ENCODE measurements around the gene JMJD4. TPM values are rescaled to one million over a fixed set of nuclear protein-coding genes. Genes with fewer than 3 reads are reported as not detected.

Gene JMJD4
- total and polyA plus RNA-seq, 2 of the 8 experiments (the other 6 are each of a cell fraction or from before 2014, with no cell fraction given), result 13.2 to 23.3 TPM

GRCh38 chr1:227764019-227764391 lies 28.9 kb upstream of the JMJD4 start:
- no peak overlapping the region for H2BK12ac ChIP-seq (ENCODE audit: low read depth, low read length)
- no peak overlapping the region for H2AK5ac ChIP-seq (ENCODE audit: low read depth, low read length)
- FAIRE-seq (no peak), DNase-seq (ENCODE audit: low read depth in 1 of 2, low spot score in 2 of 2) (peak in 1 of 2 experiments; percentile 58)
- no peak overlapping the region for H3K9ac ChIP-seq (replicated peaks in 1 of 4; ENCODE audit: extremely low read depth in 1 of 4, low read depth in 3 of 4, low read length in 3 of 4)
- H4K5ac ChIP-seq (ENCODE audit: insufficient read length, low read depth, low read length), result no peak overlapping the region
- H3K36me3 ChIP-seq (ENCODE audit: control insufficient read depth in 2 of 4, insufficient read depth in 4 of 4, low read length in 3 of 4), result peaks cover 12 to 35% (median 26%) of the 10 kb centered on the region in 4 experiments
- peaks cover 9 to 30% of the 10 kb centered on the region in 2 experiments for H4K20me1 ChIP-seq (replicated peaks in 1 of 2; ENCODE audit: control insufficient read depth in 1 of 2, insufficient read depth in 2 of 2, low read length in 2 of 2)
- TF ChIP-seq BACH1 (IDR thresholded peaks at IDR 0.05; ENCODE audit: low read length) (no peak), SAP30 (IDR thresholded peaks at IDR 0.05; ENCODE audit: insufficient read depth, insufficient replicate concordance, low read length) (no peak), KDM1A (IDR thresholded peaks at IDR 0.05; ENCODE audit: borderline replicate concordance, low read length) (no peak)
- H3K56ac ChIP-seq (replicated peaks; ENCODE audit: insufficient read length, low read depth, low read length), result no peak overlapping the region
- H3K23me2 ChIP-seq (ENCODE audit: low read depth, low read length), result no peaks in the 10 kb centered on the region
- H2BK120ac ChIP-seq (replicated peaks; ENCODE audit: low read depth, low read length), result no peak overlapping the region
- H3K14ac ChIP-seq (ENCODE audit: insufficient read length), result no peak overlapping the region
- H3K4me3 ChIP-seq (ENCODE audit: extremely low read depth in 1 of 4, insufficient read depth in 2 of 4, low read depth in 3 of 4, low read length in 4 of 4), result no peak overlapping the region
- no peak overlapping the region for H3K27ac ChIP-seq (ENCODE audit: low read depth, low read length)
- no peak overlapping the region for H3K23ac ChIP-seq (ENCODE audit: insufficient read length)
- CTCF ChIA-PET (ENCODE audit: partially characterized antibody), result interaction anchor here (0.6 to 7.7 kb wide), 19 partner anchors 10 to 305 kb away, joined by 3 to 51 read pairs (median 7); partner anchors contain the start of gene WNT9A
- H3K79me1 ChIP-seq (ENCODE audit: low read depth, low read length), result peaks cover 2% of the 10 kb centered on the region; the same call in 1 of the 2 replicates
- POLR2A ChIA-PET (ENCODE audit: partially characterized antibody), result interaction anchor here (1.0 kb wide), 1 partner anchor 10 kb away, joined by 3 read pairs; no protein-coding TSS in a partner anchor
- no peak overlapping the region for H2BK20ac ChIP-seq (ENCODE audit: low read length)
- H3K27me3 ChIP-seq (replicated peaks in 1 of 4; ENCODE audit: control insufficient read depth in 3 of 4, extremely low read depth in 1 of 4, insufficient read depth in 3 of 4, low read length in 3 of 4), result no peaks in the 10 kb centered on the region
- H3K4me1 ChIP-seq (replicated peaks in 1 of 4; ENCODE audit: control insufficient read depth in 3 of 4, insufficient read depth in 4 of 4, low read length in 3 of 4), result peaks cover 0 to 5% (median under 1%) of the 10 kb centered on the region in 4 experiments; a peak in 3 of 7 replicates
- H3K9me3 ChIP-seq (ENCODE audit: insufficient read depth in 2 of 2, low read depth in 1 of 2, low read length in 1 of 2), result no peaks in the 10 kb centered on the region
- H3K18ac ChIP-seq (ENCODE audit: extremely low read depth, low read length), result no peak overlapping the region
- H3K4me2 ChIP-seq (ENCODE audit: insufficient read depth in 1 of 2, low read depth in 2 of 2, low read length in 2 of 2), result no peak overlapping the region
- peak overlapping the region; percentile 82; the same call in 1 of the 2 replicates for H2BK5ac ChIP-seq (ENCODE audit: low read depth, low read length)
- no peak overlapping the region for H3K4ac ChIP-seq (replicated peaks; ENCODE audit: insufficient read length, low read depth, low read length)
- H3K79me2 ChIP-seq (ENCODE audit: control insufficient read depth in 1 of 2, insufficient read depth in 2 of 2, low read length in 2 of 2), result peaks cover 0 to 11% of the 10 kb centered on the region in 2 experiments; a peak in 1 of 4 replicates
- 85% methylated on average over 7 of the region's 7 CpGs; no CpG with 5 or more reads in 1 of the 2 experiments for WGBS, 2 experiments (ENCODE audit: extremely low coverage in 1 of 2, insufficient coverage in 1 of 2, insufficient read length in 1 of 2, insufficient replicate concordance in 2 of 2, low coverage in 1 of 2, low lambda C conversion rate in 2 of 2, missing lambda C conversion rate in 1 of 2)
- H4K91ac ChIP-seq (replicated peaks; ENCODE audit: insufficient read length, low read length), result no peak overlapping the region
- no peak overlapping the region for H2AFZ ChIP-seq (ENCODE audit: low read length)
- no peak overlapping the region; the same call in 1 of the 2 replicates for H4K8ac ChIP-seq (ENCODE audit: extremely low read depth, insufficient read depth, low read length)
- H2BK15ac ChIP-seq (ENCODE audit: low read length), result no peak overlapping the region

Measured in H1 (cell line).